ENCODE data around the gene MUS81. TPM values are rescaled to one million over a fixed set of nuclear protein-coding genes. Genes with fewer than 3 reads are reported as not detected.

MUS81 gene
- total and polyA plus RNA-seq, 9 of the 15 experiments (the other 6 are each of a cell fraction or from before 2014, with no cell fraction given): 13.4 to 118 (median 53.7) TPM

DNA sequence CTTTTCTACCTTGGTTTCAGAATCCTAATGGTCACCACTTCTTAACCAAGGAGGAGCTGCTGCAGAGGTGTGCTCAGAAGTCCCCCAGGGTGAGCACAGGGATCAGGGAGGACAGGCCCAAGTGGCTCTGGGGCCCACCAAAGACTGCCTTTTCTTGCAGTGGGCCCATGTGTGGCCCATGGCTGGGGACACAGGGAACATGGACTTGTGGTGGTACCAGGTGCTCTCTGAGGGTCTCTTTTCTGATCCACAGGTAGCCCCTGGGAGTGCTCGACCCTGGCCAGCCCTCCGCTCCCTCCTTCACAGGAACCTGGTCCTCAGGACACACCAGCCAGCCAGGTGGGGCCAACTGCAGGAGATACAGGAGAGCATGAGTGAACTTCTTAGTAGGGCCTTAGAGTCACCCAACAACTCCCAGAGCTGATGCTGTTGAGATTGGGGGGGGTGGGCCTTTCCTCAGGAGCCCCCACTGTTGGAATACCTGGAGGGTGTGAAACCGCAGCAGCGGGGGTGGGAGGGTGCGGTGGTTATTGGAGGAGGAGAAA lies 2.0 kb downstream of the MUS81 start:
- no peak for FAIRE-seq
- DNase-seq (ENCODE audit: extremely low read depth in 1 of 4, low spot score in 3 of 4): no peak
- ChIA-PET POLR2A (interaction anchor here (1.5 to 2.6 kb wide), 5 partner anchors 9 to 28 kb away, joined by 3 to 7 read pairs (median 4); partner anchors contain the start of gene CCDC85B), CTCF (ENCODE audit: low intra/inter-chr PET ratio) (no interaction called here)
- Histone ChIP-seq H3K36me3 (ENCODE audit: control insufficient read depth, insufficient read depth, low read length) (peaks cover 61% of the 10 kb centered on the region; the same call in 2 of the 3 replicates), H2AFZ (ENCODE audit: low read depth, low read length) (no peak overlapping the region), H3K79me2 (ENCODE audit: control insufficient read depth, insufficient read depth, low read length) (peaks cover 33% of the 10 kb centered on the region), H3K4me1 (replicated peaks in 1 of 2; ENCODE audit: control insufficient read depth in 2 of 2, insufficient read depth in 2 of 2, low read length in 2 of 2) (peaks cover 14 to 78% of the 10 kb centered on the region in 2 experiments), H3K9me3 (replicated peaks; ENCODE audit: control insufficient read depth, insufficient read depth, low read depth, low read length) (no peaks in the 10 kb centered on the region), H3K9ac (ENCODE audit: insufficient read depth in 1 of 2, low read depth in 2 of 2, low read length in 2 of 2) (peak overlapping the region; percentile 99 to 100; a peak in 3 of 4 replicates), H3K27me3 (ENCODE audit: control insufficient read depth in 2 of 2, insufficient read depth in 2 of 2, low read length in 2 of 2) (no peaks in the 10 kb centered on the region; a peak in 1 of 5 replicates), H3K4me2 (ENCODE audit: insufficient read depth, low read length) (peak overlapping the region; percentile 95), H3K9me1 (ENCODE audit: control insufficient read depth, insufficient read depth, low read length) (no peaks in the 10 kb centered on the region), H3K27ac (ENCODE audit: extremely low read depth, low read depth, low read length) (peak overlapping the region; percentile 96; the same call in 1 of the 3 replicates), H4K20me1 (replicated peaks; ENCODE audit: control insufficient read depth, insufficient read depth, low read length) (peaks cover 2% of the 10 kb centered on the region; the same call in 1 of the 2 replicates), H3K4me3 (no peak overlapping the region; the same call in 1 of the 2 replicates)
- 86% methylated on average over 3 of the region's 5 CpGs for WGBS (ENCODE audit: insufficient coverage, low coverage, missing lambda C conversion rate)
- BruUV-seq (replicated peaks): no TSS peak
- intact Hi-C loops (cut with micrococcal nuclease) (no loop called here), in situ Hi-C loops (cut with MboI) (no loop called here)
- no peak for ATAC-seq
- TF ChIP-seq, protein P1, sequence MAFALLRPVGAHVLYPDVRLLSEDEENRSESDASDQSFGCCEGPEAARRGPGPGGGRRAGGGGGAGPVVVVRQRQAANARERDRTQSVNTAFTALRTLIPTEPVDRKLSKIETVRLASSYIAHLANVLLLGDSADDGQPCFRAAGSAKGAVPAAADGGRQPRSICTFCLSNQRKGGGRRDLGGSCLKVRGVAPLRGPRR (CRISPR knock-in tag; IDR thresholded peaks at IDR 0.05): no peak
- TF ChIP-seq RBFOX2 (IDR thresholded peaks at IDR 0.05; ENCODE audit: low read depth, low read length): peak; percentile 18
